Globus pallidus (tissue), 1 donor: Measurements from ENCODE around the gene GRIK2.

Experiments
- DNase-seq: peaks from one replicate; pipeline ENCODE4 v3.0.0-alpha.2; 2015; ENCODE audit warnings: low spot score

The GRIK2 gene

DNA sequence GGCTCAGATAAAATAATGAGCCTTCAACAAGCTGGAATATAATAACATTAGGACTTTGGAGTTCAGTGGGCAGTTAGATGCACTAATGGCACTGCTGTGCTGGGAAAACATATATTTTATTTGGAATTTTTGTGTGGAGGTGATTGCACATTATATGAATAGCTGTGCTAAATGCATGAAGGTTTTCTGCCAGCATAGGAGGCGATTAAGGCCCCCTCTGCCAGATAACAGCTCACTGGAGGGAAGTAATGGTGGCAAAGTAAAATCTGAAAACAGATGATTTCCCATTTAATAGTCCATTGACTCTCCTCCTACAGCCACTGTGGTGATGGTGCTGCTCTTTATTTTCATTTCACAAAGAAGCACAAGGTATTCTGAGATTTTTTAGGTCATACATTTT lies 326.0 kb downstream of the GRIK2 start:
- DNase-seq, result no peak

- no peak for DNase-seq
These were observed 329.0 kb downstream of the GRIK2 start for GRCh38 chr6:101722471-101722870.

DNA sequence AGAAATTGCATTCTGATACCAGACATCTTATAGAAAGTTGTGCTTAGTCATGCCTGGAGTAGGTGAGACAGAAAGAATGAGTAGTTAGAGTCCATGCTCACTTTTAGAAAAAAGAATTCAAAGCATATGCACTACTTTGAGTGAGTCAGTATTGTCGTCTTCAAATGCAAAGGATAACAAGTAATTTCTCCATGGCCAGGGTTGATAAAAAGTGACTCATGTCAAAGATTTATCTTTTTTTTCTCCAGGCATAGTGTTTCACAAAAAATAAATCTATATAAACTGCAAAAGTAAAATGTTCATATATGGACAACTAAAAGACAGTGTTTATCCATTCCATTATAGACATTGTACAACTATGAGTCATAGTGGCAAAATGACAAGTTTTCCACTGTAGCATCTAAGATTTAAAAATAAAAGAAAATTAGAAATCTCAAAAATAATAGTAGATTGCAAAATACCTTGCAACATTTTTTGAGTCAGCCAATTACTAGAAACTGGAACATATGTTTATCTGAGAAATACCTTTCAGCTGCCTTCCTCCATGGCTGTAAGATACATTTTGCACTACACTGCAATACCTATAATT lies 329.6 kb downstream of the GRIK2 start:
- no peak for DNase-seq

DNA sequence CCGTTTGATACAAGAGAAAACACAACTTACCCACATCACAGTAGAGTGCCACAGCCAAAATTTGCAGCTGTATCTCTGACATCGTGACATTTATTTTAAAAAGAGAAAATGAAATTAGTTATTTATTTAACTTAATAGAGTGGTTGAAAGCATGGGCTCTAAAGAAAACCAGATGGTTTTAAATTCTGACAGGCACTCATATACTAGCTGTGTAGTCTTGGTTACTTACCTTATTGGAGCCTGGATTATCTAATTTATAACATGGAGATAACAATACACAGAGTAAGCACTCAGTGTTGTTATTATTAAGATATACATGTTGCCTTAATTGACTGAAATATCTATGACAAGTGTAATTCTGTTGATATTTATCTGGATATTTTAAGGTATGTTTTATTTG lies 334.9 kb downstream of the GRIK2 start:
- no peak for DNase-seq

DNA sequence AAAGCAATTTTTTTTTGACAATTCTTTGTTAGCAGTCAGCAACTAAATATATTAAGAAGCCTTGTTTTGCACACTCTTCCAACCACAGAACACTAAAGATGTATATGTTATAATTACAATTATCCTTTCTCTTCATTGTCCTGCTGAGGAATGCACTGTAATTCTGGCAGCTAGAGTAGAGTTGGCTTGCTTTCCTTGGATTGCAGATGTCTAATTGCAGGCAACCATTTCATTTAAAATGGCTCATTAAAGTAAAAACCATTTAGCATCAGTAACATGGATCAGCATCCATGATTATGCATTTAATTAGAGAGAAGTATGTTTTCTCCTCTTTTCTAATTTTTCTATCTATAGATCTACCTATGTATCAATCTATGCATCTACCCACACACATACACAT lies 335.4 kb downstream of the GRIK2 start:
- no peak for DNase-seq

- DNase-seq, result no peak
These were observed 337.4 kb downstream of the GRIK2 start for GRCh38 chr6:101730954-101731353.

DNA sequence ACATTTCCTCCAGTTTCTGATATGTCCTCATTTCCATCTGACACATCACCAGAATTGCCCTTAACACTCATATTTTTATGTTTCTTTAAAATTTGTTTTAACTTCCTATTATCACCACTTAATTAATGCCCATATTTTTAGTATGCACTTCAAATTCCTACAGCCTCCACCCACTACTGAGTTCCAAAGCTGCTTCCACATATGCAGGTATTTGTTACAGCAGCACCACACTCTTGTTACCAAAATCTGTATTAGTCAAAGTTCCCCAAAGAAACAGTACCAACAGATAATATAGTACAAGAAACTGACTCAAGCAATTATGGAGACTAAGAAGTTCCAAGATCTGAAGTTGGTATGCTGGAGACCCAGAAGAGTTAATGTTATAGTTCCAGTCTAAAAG lies 340.4 kb downstream of the GRIK2 start:
- DNase-seq, result no peak

DNA sequence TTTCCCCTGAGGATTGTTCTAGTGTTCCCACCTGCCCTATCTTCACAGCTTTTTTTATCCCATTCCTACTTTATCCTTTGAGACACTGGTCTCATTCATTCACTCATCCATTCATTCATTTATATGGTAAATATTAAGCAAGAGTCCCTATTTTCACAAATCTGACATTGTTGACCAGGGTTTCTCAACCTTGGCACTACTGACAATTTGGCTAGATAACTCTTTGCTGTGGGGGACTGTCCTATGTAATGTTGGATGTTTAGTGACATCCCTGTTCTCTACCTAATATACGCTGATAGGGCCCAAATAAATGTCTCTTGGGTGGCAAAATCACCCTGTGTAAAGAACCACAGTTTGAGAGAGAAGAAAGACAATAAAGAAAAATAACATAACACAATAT lies 345.0 kb downstream of the GRIK2 start:
- no peak for DNase-seq

- no peak for DNase-seq
These were observed 347.1 kb downstream of the GRIK2 start for GRCh38 chr6:101740631-101741030.

GRCh38 chr6:101741474-101742171 lies 348.1 kb downstream of the GRIK2 start:
- no peak for DNase-seq

GRCh38 chr6:101747160-101747559 lies 353.7 kb downstream of the GRIK2 start:
- DNase-seq, result no peak

- DNase-seq, result no peak
These were observed 354.2 kb downstream of the GRIK2 start for GRCh38 chr6:101747716-101748115.

DNA sequence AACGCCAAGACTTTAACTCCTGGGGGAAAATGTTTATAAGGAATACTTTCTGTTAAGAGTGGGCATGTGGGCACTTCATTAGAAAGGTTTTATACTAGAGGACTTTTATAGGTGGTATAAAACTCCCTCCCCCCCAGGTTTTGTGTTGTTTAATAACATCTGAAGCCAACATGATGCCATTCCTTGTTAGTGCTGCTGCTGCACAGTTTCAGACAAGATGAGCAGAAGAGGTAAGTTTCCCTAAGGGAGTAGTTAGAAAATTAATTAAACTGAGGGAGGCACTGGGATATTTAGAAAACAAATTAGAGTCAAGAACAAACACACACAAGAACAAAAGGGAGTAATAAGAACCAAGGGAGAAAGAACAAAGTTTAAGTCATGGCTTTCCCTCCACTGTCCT lies 362.4 kb downstream of the GRIK2 start:
- DNase-seq, result no peak

DNA sequence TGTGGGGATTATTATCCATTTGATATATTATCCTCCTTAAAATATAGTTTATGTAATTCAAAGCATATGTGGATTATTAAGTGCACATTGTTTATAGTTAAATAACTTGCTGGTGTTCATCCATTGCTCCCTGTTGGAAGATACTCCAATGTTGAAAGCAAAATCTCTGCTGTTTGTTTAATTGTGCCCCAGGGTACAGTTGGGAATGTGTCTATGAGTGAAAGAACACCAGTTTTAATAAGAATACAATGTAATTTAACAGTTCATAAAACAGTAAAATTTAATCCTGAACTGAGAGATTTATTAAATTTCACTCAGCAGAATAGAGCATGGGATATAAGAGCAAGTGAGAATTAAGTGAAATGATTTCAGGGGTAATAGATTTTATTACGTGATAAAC lies 364.9 kb downstream of the GRIK2 start:
- no peak for DNase-seq

DNA sequence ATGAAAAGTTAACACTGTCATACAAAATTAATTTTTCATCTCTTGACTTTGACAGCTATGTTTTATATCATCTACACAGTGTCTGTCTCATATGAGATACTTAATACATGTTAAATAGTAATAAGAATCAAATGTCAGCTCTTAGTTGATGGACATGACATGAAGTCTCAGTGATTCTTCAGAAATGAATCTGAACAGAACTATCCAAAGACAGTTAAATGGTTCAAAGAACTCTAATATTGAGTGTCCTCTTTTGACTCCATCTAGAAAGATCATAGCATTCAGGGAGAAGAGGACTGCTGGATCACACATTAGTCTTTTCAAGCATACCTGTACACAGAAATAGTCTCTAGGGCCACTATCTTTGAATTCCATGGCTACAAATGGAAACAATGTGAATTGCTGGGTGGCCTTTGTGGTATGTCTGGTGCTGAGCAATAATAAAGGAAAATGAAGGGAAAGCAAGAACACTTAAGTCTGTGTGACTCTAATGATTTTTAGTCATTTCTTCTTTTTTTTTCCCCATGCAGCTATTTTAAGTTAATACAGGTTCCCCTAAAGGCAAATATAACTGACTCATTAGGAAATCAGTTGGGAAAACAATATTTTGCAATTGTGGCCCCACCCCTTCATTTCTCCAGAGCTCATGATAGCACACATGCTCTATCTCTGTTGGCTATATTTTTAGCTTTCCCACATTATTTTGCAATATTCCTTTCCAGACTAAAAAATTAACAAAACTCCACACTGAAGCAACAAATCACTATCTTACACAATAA lies 367.5 kb downstream of the GRIK2 start:
- DNase-seq, result no peak

DNA sequence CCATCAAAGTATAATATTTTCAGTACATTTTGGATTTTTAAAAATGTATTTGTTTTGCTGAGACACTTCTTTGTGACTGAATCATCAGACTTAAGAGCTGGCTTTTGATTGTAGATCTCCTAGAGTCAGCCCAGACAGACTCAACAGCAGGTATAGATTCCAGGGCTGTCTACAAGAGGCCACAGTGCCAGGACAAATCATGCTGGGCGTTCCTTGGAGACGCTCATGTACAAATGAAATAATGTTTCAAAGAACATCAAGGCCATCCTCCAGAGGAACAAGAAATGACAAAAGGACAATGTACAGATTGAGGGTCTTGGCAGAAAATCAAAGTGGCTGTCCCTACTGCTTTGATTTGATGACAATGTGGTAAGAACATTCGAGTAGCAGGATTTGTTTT lies 369.3 kb downstream of the GRIK2 start:
- DNase-seq, result no peak

- DNase-seq, result no peak
These were observed 371.8 kb downstream of the GRIK2 start for GRCh38 chr6:101765281-101765680.

GRCh38 chr6:101770116-101770515 lies 376.6 kb downstream of the GRIK2 start:
- no peak for DNase-seq

- DNase-seq, result peak; percentile 32
These were observed 383.4 kb downstream of the GRIK2 start for GRCh38 chr6:101776919-101777350.

- DNase-seq, result no peak
These were observed 384.1 kb downstream of the GRIK2 start for GRCh38 chr6:101777646-101778045.

- DNase-seq, result no peak
These were observed 385.7 kb downstream of the GRIK2 start for GRCh38 chr6:101779051-101779844.

- no peak for DNase-seq
These were observed 389.8 kb downstream of the GRIK2 start for GRCh38 chr6:101783287-101783686.
